Mesenteric fat pad (tissue), 1 donor: ENCODE measurements around the gene SOCS7. TPM values are rescaled to one million over a fixed set of nuclear protein-coding genes. Genes with fewer than 3 reads are reported as not detected.

Experiments used
- total RNA-seq: library from RNA; stranded (reverse); fragmentation: NEBNext Ultra II Directional; extraction: Animal tissue kit (Norgen Biotek cat#: 25700); gene quantifications from one replicate; pipeline ENCODE4 v1.2.1, GENCODE V29; 2021
- donor health status: DM: yes; HTN: yes; CAD: no.

SOCS7 gene
- total RNA-seq, 1 donor from 2014 or later = 14.5 TPM

Other genes starting within 250 kb of the SOCS7 start
- gene TBC1D3E, start 223.9 kb upstream of the SOCS7 start, total RNA-seq = not detected
- not detected for gene TBC1D3, start 159.3 kb upstream of the SOCS7 start, total RNA-seq
- gene MRPL45, start 54.7 kb upstream of the SOCS7 start, total RNA-seq = 21.7 TPM
- not detected for gene GPR179, start 7.9 kb upstream of the SOCS7 start, total RNA-seq
- 63.4 TPM for gene ARHGAP23, start 76.6 kb downstream of the SOCS7 start, total RNA-seq